GM19324 (cell line): ENCODE data around the gene TADA2B.

Experiments used
- ATAC-seq: cut with Tn5 transposase; IDR thresholded peaks from one replicate; pipeline ENCODE4 v1.9.1; 2021; ENCODE audit warnings: mild to moderate bottlenecking, moderate library complexity; ENCODE audit not compliant: unreplicated experiment, low FRiP score

The TADA2B gene

GRCh38 chr4:7017446-7018048, 25.6 kb upstream of the TADA2B start:
- no peak for ATAC-seq

DNA sequence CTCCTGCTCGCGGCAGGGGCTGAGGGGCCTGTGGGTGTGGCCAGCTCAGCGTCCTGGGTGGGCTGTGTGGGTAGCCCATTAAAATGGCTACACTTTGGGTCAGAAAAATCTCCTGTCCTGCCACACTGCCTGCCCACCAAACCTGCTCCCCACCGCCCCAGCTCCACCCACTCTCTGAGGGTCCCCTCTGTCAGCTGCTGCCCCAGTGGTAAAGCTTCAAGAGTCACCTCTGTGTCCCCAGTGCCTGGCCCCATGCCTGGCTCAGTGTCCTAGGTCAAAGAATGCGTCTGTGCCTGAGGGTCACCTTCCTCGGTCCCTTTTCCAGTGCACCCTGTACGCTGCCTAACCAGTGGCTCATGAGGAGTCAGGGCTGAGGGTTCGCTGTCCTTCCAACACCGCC, 24.9 kb upstream of the TADA2B start:
- ATAC-seq: no peak

- ATAC-seq: no peak
Measured at GRCh38 chr4:7019367-7019766, 23.8 kb upstream of the TADA2B start.

GRCh38 chr4:7020290-7020689, 22.9 kb upstream of the TADA2B start:
- no peak for ATAC-seq

- ATAC-seq: no peak
Measured at GRCh38 chr4:7020856-7021255, 22.3 kb upstream of the TADA2B start.

DNA sequence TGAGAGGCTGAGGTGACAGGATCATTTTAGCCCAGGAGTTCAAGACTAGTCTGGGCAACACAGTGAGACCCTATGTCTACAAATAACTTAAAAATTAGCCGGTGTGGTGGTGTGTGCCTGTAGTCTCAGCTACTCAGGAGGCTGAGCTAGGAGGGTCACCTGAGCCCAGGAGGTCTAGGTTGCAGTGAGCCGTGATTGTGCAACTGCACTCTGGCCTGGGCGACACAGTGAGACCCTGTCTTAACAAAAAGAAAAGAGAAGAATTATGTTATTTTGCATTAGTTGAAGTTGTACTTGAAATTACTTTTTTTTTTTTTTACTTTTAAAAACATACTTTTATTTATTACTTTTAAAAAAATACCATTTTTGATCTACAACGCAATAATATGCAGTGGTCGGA, 21.8 kb upstream of the TADA2B start:
- ATAC-seq: no peak

DNA sequence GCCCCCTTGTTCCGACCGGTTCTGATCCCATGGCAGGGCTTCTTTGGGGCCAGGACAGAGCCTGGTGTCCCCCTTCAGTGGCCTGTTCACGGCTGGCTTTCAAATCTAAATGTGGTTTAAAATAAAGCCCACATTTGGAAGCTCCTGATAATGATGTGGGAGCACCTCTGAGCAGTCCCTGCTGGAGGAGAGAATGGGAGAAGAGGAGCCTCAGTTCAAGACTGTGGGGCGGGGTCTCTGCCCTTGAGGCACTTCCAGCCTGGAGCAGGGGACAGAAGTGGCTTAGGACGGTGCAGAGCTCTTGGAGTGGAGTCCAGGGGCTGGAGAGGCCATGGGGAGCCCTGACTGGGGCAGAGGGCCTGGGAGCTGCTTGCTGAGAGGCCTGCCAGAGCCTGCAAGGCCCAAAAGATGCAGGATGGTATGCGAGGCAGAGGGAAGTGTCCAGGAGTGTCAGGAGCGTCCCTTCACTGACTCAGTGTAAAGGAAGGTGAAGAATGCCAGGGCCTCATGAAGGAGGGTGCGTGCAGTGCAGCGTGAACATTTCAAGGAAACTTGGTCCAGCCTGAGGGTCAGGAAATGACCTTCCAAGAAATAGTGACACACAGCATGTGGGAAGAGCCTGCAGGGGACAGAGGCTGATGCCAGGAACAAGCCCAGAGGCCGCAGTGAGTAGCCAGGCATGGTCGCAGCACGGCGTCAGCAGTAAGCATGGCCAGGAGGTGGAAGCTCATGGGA, 21.1 kb upstream of the TADA2B start:
- ATAC-seq: no peak

DNA sequence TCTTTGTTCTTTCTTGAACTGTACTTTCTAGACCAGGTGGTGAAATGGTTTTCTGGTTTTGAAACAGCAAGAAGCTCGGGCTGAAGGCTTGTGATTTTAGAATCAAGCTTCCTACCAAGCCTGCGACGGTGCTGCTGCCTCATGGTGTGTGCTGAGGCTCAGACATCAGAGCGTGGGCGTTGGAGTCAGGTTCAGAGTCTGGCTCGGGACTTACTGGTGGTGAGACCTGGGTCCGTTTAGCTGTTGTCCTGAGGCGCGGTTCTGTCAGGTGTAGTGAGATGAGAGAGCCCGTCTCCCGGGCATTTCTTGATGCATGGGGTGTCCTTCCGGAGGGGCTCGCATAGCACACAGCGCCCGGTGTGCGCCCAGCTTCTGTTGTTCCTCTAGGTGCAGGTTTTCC, 19.7 kb upstream of the TADA2B start:
- no peak for ATAC-seq

GRCh38 chr4:7023901-7024300, 19.3 kb upstream of the TADA2B start:
- ATAC-seq: no peak

GRCh38 chr4:7024336-7024890, 18.8 kb upstream of the TADA2B start:
- ATAC-seq: no peak

DNA sequence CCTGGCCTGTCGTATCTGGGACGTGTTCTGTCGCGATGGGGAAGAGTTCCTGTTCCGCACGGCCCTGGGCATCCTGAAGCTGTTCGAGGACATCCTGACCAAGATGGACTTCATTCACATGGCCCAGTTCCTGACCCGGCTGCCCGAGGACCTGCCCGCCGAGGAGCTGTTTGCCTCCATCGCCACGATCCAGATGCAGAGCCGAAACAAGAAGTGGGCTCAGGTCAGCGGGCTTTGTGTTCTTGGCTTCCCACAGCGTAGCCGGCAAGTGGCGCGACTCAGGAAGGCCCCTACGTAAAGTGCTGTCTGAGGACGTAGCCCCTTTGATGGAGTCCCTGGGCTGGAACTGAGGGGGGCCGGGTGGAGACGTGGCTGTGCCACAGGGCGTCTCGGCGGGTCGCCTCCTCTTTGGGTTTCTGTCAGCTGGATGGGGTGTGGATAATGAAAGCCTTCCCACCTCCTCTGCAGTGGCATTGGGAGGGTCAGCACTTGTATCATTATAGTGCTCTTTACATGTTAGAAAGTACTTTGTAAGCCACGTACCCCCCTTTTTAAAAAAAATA, 18.1 kb upstream of the TADA2B start:
- no peak for ATAC-seq

DNA sequence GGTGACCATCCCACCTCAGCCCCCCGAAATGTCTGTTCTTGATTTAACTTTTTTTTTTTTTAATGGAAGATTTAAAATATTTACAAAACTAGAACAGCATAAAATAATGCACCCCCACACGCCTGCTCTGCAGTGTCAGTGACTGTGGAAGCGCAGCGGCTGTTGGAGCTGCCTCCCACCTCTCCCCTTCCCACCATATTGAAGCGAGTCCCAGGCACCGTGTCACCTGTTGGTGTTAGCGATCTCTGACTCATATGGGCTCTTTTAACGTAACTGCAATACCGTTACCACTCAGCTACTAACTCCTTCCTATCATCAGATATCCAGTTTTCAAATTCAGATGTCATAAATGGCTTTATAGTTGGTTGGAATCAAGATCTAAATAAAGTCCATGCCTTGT, 17.1 kb upstream of the TADA2B start:
- ATAC-seq: no peak

DNA sequence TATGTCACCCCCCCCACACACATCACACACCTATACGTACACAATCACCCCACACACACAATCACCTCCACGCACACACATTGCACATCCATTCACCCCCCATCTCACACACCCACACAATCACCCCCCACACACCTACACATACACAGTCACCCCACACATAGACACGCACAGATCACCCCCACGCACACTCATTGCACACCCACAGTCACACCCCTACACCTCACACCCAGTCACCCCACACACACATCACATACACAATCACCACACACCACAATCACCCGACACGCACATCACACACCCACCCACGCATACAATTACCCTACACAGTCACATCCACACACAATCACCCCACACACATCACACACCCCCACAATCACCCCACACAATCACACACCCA, 15.9 kb upstream of the TADA2B start:
- no peak for ATAC-seq

DNA sequence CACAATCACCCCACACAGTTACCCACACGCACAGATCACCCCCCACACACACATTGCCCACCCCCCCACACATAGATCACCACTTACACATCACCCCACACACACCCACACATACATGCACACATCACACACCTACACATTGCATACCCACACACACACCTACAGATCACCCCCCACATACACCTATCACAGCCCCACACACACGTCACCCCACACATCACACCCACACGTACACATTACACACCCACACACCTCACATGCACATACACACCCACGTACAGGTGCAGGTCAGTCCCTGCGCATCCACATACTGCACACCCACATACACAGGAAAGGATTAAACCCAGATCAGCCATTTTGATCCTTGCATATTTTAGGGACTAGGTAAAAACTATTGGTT, 15.3 kb upstream of the TADA2B start:
- no peak for ATAC-seq

GRCh38 chr4:7029212-7029611, 14.0 kb upstream of the TADA2B start:
- no peak for ATAC-seq

DNA sequence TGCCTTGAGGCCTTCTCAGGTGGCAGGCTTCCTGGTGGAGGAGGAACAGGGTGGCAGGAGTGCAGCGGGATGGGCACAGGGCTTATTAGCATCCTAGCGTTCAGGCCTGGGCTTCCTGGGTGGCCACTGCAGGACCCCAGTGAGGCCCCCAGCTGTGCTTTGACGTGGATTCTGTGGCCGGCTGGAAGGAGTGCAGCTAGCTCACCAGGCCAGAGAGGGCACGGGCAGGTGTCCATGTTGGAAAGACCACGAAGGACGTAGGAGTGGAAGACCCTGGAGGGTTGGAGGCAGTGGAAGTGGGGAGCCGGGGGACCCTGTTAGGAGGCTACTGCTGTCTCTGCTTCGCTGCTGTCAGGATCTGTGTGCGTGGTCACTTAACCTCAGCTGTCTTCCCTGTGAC, 13.3 kb upstream of the TADA2B start:
- ATAC-seq: no peak

- ATAC-seq: no peak
Measured at GRCh38 chr4:7030856-7031255, 12.3 kb upstream of the TADA2B start.

DNA sequence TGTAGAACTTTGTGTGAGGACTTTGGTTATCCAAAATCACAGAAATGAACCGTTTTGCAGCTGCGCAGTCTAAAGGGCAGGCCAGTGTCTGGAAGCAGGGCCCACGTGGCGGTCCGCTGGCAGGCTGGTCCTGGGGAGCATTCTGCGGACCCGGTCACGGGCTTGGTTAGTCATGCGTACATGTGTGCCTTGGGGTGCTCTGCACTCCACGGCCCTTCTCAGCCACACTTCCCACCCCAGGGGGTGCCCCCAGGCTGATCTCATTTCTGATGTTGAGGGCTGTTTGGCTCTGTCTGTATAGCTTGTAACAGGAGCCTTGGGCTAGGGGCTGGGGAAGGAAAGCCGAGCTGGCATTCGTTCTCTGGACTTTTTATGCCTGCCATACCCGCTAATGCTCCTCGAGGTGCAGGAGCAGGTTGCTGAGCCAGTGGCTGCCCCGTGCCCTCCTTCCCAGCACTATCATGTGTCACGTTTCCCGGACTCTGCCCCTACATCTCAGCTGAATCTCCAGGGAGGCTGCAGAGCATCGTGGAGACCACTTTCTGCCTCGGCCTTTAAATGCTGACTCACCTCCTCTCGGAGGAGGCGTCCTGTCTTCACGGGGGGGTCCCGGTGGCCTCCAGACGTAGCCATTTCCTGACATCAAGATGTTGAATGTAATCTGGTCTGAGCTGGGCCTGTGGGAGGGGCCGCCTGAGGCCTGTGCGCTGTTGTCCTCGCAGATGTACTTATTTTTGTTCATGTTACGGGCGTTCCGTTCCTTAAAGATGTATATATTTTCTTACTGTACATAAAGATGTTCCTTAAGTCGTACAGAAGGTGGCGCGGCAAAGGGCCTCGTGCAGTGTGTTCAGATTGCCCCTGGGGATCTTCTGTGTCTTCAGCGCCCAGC, 11.4 kb upstream of the TADA2B start:
- ATAC-seq: no peak

DNA sequence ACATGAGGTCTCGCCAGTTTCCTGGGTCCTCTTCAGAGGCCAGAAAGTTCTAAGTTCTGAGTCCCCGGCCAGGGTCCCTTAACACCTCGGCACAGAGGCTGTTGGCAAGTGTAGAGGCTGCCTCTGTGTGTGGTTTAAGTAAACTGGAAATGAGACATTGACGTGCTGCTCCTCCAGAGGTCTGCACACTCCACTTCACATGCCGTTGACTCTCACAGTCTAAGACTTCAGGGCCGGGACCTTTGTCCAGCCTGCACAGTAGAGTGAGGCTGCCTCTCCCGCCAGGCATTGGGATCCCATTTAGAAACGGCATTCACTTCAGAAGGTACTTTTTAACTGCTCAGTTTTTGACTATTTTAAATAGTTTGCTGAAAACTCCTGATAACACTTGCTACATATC, 10.6 kb upstream of the TADA2B start:
- no peak for ATAC-seq

DNA sequence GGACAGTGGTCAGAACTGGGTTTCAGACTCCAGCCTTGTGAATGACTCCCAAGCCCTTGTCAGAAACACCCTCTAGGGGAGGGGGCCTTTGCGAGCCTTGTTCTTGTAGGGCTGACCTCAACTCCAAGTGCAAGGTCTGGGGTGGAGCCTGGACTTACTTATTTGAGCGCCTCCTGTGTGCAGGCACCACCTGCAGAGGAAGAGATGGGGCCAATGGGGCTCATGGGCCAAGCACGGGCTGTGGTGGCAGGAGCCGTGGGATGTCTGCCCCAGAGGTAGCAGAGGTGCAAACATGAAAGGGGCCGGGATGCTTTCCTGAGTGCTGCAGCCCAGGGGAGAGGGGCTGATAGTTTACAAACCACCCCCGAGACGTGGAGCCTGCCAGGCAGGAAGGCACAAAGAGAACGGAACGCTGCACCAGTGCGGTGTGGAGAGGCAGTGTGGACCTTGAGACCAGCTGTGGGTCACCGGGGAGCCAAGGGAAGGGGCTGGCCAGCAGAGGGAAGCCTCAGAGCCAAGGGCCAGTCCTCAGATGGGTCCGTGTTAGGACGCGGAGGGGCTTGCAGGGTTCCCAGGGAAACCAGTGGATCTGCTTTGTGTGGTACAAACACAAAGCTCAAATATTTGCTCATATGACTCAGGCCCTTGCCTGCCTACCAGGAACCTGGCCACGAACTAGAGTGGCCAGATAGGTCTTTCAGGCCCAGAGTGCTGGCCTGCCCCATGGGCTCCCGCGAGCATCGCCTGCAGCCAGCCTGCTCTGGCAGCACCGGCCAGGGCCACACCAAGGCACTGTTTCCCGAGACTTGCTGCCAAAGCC, 8.7 kb upstream of the TADA2B start:
- no peak for ATAC-seq
